Measurements from ENCODE around the gene PRKG2.

DNA sequence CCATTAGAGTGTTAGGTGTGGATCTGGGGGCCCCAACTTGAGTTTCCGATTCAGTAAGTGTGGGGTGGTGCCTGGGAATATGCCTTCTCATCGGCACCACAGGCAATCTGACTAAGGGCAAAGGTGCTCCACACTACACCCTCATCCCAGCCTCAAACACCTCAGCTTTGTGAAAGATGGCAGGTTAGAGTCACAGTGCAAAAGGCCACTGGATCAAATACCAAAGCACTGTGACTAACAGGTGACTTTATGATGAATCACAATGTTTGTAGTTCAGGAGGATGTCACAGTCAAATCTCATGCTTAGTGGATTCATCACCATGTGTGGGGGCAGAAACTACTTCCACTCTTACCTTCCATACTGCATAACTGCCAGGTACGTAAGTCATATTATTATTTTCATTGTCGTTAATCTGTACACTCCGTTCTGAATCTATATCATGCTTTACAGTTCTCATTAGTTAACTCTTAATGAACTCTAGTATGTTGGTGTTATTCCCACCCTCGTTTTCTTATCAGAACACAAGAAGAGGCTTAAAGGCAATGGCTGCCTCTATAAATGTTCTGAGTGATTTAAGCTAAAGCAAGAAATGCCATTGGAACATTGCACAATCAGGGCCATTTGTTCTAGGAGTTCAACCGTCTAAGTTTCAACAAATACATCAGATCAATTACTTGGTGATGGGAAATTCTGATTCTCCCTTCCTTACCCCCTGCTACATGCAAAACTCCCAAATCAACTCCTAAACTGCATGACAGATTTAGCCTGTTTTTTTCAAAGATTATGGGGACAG is 50.2 kb downstream of the PRKG2 start:
- TF ChIP-seq, protein P1, sequence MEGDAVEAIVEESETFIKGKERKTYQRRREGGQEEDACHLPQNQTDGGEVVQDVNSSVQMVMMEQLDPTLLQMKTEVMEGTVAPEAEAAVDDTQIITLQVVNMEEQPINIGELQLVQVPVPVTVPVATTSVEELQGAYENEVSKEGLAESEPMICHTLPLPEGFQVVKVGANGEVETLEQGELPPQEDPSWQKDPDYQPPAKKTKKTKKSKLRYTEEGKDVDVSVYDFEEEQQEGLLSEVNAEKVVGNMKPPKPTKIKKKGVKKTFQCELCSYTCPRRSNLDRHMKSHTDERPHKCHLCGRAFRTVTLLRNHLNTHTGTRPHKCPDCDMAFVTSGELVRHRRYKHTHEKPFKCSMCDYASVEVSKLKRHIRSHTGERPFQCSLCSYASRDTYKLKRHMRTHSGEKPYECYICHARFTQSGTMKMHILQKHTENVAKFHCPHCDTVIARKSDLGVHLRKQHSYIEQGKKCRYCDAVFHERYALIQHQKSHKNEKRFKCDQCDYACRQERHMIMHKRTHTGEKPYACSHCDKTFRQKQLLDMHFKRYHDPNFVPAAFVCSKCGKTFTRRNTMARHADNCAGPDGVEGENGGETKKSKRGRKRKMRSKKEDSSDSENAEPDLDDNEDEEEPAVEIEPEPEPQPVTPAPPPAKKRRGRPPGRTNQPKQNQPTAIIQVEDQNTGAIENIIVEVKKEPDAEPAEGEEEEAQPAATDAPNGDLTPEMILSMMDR (IDR thresholded peaks at IDR 0.05): no peak
- no peak for TF ChIP-seq ZFX (IDR thresholded peaks at IDR 0.05; ENCODE audit: borderline replicate concordance)

Measured in 22Rv1 (cell line).